Hematopoietic multipotent progenitor cell treated with erythropoietin and hydrocortisone succinate and interleukin-3 and kit ligand, for 4 days (in vitro differentiated cells): ENCODE data around the gene HIC2.
"Not testable (repeated sequence)": the region's sequence is repeated elsewhere in the genome, so short reads cannot be mapped to it uniquely, and the experiment has no call there.

Source experiments
- DNase-seq: peaks from one replicate; pipeline ENCODE4 v3.0.0-alpha.2; 2015

The HIC2 gene

GRCh38 chr22:21434378-21435233 lies 17.4 kb downstream of the HIC2 start:
- DNase-seq = not testable (repeated sequence)

- DNase-seq = not testable (repeated sequence)
Measured at GRCh38 chr22:21435998-21436810, 19.0 kb downstream of the HIC2 start.

GRCh38 chr22:21438013-21438412 lies 20.8 kb downstream of the HIC2 start:
- not testable (repeated sequence) for DNase-seq

- not testable (repeated sequence) for DNase-seq
Measured at GRCh38 chr22:21440018-21440636, 23.0 kb downstream of the HIC2 start.

- not testable (repeated sequence) for DNase-seq
Measured at GRCh38 chr22:21440676-21441075, 23.5 kb downstream of the HIC2 start.

- DNase-seq = not testable (repeated sequence)
Measured at GRCh38 chr22:21441170-21441569, 24.0 kb downstream of the HIC2 start.

- DNase-seq = not testable (repeated sequence)
Measured at GRCh38 chr22:21442123-21442522, 25.0 kb downstream of the HIC2 start.

GRCh38 chr22:21442646-21443045 lies 25.5 kb downstream of the HIC2 start:
- not testable (repeated sequence) for DNase-seq

GRCh38 chr22:21443057-21443734 lies 26.0 kb downstream of the HIC2 start:
- no peak for DNase-seq

GRCh38 chr22:21443735-21444421 lies 26.7 kb downstream of the HIC2 start:
- no peak for DNase-seq

GRCh38 chr22:21444701-21445436 lies 27.7 kb downstream of the HIC2 start:
- DNase-seq = no peak

- DNase-seq = no peak
Measured at GRCh38 chr22:21445437-21446127, 28.4 kb downstream of the HIC2 start.

GRCh38 chr22:21446128-21446826 lies 29.1 kb downstream of the HIC2 start:
- DNase-seq = no peak

- no peak for DNase-seq
Measured at GRCh38 chr22:21446827-21447690, 29.9 kb downstream of the HIC2 start.

GRCh38 chr22:21447694-21448402 lies 30.7 kb downstream of the HIC2 start:
- DNase-seq = peak; percentile 24

- DNase-seq = no peak
Measured at GRCh38 chr22:21448627-21449416, 31.7 kb downstream of the HIC2 start.

- no peak for DNase-seq
Measured at GRCh38 chr22:21449531-21450319, 32.6 kb downstream of the HIC2 start.
